GM12878 (cell line): ENCODE measurements around the gene DNAH1. TPM values are rescaled to one million over a fixed set of nuclear protein-coding genes. Genes with fewer than 3 reads are reported as not detected.
A peak's percentile ranks its signal among the peaks of the same experiment; 100 is the strongest.

ENCODE experiments used
- BRCA1 ChIP-seq: IDR thresholded peaks from 2 replicates; pipeline ENCODE4 v1.6.1; 2011; ENCODE audit warnings: low read depth, low read length, improper control_type of control experiment
- ETV6 ChIP-seq, 2 experiments: fragments of 450-650 bp in 1 of 2; IDR thresholded peaks in 1 of 2; conservative IDR thresholded peaks in 1 of 2; 2 replicates each; pipeline ENCODE4 v1.6.1; 2014; ENCODE audit warnings: antibody characterized with exemption in 1 of 2, borderline replicate concordance in 1 of 2, low read depth in 1 of 2, mild to moderate bottlenecking in 1 of 2, moderate library complexity in 1 of 2
- IRF4 ChIP-seq: IDR thresholded peaks from 2 replicates; pipeline ENCODE4 v1.6.1; 2011; ENCODE audit warnings: low read depth, low read length
- JUNB ChIP-seq: IDR thresholded peaks from 2 replicates; pipeline ENCODE4 v1.6.1; 2016; ENCODE audit warnings: antibody characterized with exemption, mild to moderate bottlenecking
- PAX8 ChIP-seq: fragments of 450-650 bp; IDR thresholded peaks from 2 replicates; pipeline ENCODE4 v1.6.1; 2017; ENCODE audit warnings: mild to moderate bottlenecking, moderate library complexity
- POU2F2 ChIP-seq: IDR thresholded peaks from 3 replicates; pipeline ENCODE4 v1.6.1; 2011; ENCODE audit warnings: low read depth, mild to moderate bottlenecking, low read length, borderline replicate concordance
- SKIL ChIP-seq: fragments of 450-650 bp; IDR thresholded peaks from 2 replicates; pipeline ENCODE4 v1.6.1; 2017; ENCODE audit warnings: mild to moderate bottlenecking, low read depth, inconsistent platforms; ENCODE audit not compliant: poor library complexity, severe bottlenecking
- TAF1 ChIP-seq: IDR thresholded peaks from 2 replicates; pipeline ENCODE4 v1.6.1; 2011; ENCODE audit warnings: mild to moderate bottlenecking, low read depth, low read length, borderline replicate concordance
- WRNIP1 ChIP-seq: IDR thresholded peaks from 2 replicates; pipeline ENCODE4 v1.6.1; 2011; ENCODE audit warnings: low read depth, low read length, improper control_type of control experiment, borderline replicate concordance
- ZNF274 ChIP-seq: IDR thresholded peaks from one replicate; pipeline ENCODE4 v1.8.0; 2011; ENCODE audit not compliant: insufficient read length, insufficient read depth
- polyA plus RNA-seq, 11 experiments: library from polyadenylated mRNA; depleted of rRNA in 4 of 11; unstranded in 6 of 11; stranded (reverse) in 5 of 11; fragments of >200 nt; fragmentation: Nextera tagmentation in 4 of 11; fragmentation: Illumina TruSeq in 1 of 11; extraction: Ambion mirVana in 4 of 11; extraction: Trizol in 1 of 11; gene quantifications; 1 replicate in 1 of 11; 2 replicates in 10 of 11; pipeline versions ENCODE4 v1.2.1 to v1.2.3, GENCODE V29; 2011 to 2016; ENCODE audit warnings: inconsistent platforms in 2 of 11, missing spikeins in 2 of 11, low read depth in 1 of 11
- total RNA-seq, 4 experiments: library from RNA; depleted of rRNA in 3 of 4; stranded (reverse); fragments of >200 nt in 3 of 4; fragmentation: Illumina TruSeq in 1 of 4; extraction: Trizol in 1 of 4; gene quantifications; 2 replicates each; pipeline versions ENCODE4 v1.2.1 to v1.2.3, GENCODE V29; 2013 to 2021
- TF ChIP-seq, protein P1 (sequence below): fragments of 450-650 bp; IDR thresholded peaks from 2 replicates; pipeline ENCODE4 v1.6.1; 2018; ENCODE audit warnings: mild to moderate bottlenecking, low read depth, moderate library complexity; ENCODE audit not compliant: partially characterized antibody
- TF ChIP-seq, protein P2 (sequence below): IDR thresholded peaks from 2 replicates; pipeline ENCODE4 v1.6.1; 2012; ENCODE audit warnings: mild to moderate bottlenecking, low read depth, low read length
- TF ChIP-seq, protein P3 (sequence below): IDR thresholded peaks from 2 replicates; pipeline ENCODE4 v1.6.1; 2011; ENCODE audit warnings: borderline replicate concordance, low read depth, mild to moderate bottlenecking, moderate library complexity, mixed read lengths, low read length; ENCODE audit not compliant: insufficient read depth; ENCODE audit errors: extremely low read length
- TF ChIP-seq, protein P4 (sequence below): IDR thresholded peaks from 2 replicates; pipeline ENCODE4 v1.6.1; 2012; ENCODE audit warnings: improper control_type of control experiment, low read depth, low read length; ENCODE audit not compliant: insufficient replicate concordance

DNAH1 gene
- total and polyA plus RNA-seq, 10 of the 15 experiments (the other 5 are each of a cell fraction or from before 2014, with no cell fraction given), result 0.31 to 5.8 (median 2.7) TPM

DNA sequence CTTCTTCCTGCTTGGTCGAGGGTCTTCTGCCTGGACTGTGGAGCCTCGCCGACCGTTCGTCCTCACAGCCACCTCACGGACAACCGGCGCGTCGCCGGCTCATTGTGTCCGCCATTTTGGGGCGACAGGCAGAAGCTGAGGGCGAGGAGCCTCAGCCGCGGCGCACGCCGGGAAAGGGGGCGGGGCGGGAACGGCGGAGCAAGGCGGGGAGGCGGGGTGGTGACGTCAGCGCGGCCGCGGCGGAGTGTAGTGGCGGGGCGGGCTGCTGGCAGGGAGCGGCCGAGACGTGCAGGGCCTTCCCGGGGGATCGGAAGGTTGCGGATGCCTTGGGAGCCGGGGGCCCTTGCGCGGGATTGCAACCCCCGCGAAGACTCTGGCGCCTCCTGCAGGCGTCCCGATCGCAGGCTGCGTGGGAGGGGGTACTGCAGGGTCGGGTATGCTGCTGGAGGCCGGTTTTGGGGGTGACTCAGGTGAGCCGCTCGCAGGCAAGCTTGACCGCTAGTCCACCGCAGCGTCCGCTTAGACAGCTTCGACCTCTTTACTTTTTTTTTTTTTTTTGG is 37.5 kb upstream of the DNAH1 start, which contains the start of gene WDR82 (continued):
- TF ChIP-seq JUNB (no peak), ETV6 (conservative IDR thresholded peaks at IDR 0.05 in 1 of 2, IDR thresholded peaks at IDR 0.05 in 1 of 2; ENCODE audit: borderline replicate concordance in 1 of 2, low read depth in 1 of 2) (no peak), IRF4 (no peak), BRCA1 (no peak), SKIL (no peak), WRNIP1 (no peak), ZNF274 (no peak), TAF1 (peak; percentile 98), POU2F2 (peak; percentile 90; the same call in 2 of the 3 replicates), PAX8 (no peak)
- TF ChIP-seq, protein P1, sequence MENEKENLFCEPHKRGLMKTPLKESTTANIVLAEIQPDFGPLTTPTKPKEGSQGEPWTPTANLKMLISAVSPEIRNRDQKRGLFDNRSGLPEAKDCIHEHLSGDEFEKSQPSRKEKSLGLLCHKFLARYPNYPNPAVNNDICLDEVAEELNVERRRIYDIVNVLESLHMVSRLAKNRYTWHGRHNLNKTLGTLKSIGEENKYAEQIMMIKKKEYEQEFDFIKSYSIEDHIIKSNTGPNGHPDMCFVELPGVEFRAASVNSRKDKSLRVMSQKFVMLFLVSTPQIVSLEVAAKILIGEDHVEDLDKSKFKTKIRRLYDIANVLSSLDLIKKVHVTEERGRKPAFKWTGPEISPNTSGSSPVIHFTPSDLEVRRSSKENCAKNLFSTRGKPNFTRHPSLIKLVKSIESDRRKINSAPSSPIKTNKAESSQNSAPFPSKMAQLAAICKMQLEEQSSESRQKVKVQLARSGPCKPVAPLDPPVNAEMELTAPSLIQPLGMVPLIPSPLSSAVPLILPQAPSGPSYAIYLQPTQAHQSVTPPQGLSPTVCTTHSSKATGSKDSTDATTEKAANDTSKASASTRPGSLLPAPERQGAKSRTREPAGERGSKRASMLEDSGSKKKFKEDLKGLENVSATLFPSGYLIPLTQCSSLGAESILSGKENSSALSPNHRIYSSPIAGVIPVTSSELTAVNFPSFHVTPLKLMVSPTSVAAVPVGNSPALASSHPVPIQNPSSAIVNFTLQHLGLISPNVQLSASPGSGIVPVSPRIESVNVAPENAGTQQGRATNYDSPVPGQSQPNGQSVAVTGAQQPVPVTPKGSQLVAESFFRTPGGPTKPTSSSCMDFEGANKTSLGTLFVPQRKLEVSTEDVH, result no peak
- TF ChIP-seq, protein P2, sequence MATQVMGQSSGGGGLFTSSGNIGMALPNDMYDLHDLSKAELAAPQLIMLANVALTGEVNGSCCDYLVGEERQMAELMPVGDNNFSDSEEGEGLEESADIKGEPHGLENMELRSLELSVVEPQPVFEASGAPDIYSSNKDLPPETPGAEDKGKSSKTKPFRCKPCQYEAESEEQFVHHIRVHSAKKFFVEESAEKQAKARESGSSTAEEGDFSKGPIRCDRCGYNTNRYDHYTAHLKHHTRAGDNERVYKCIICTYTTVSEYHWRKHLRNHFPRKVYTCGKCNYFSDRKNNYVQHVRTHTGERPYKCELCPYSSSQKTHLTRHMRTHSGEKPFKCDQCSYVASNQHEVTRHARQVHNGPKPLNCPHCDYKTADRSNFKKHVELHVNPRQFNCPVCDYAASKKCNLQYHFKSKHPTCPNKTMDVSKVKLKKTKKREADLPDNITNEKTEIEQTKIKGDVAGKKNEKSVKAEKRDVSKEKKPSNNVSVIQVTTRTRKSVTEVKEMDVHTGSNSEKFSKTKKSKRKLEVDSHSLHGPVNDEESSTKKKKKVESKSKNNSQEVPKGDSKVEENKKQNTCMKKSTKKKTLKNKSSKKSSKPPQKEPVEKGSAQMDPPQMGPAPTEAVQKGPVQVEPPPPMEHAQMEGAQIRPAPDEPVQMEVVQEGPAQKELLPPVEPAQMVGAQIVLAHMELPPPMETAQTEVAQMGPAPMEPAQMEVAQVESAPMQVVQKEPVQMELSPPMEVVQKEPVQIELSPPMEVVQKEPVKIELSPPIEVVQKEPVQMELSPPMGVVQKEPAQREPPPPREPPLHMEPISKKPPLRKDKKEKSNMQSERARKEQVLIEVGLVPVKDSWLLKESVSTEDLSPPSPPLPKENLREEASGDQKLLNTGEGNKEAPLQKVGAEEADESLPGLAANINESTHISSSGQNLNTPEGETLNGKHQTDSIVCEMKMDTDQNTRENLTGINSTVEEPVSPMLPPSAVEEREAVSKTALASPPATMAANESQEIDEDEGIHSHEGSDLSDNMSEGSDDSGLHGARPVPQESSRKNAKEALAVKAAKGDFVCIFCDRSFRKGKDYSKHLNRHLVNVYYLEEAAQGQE, result no peak
- TF ChIP-seq, protein P3, sequence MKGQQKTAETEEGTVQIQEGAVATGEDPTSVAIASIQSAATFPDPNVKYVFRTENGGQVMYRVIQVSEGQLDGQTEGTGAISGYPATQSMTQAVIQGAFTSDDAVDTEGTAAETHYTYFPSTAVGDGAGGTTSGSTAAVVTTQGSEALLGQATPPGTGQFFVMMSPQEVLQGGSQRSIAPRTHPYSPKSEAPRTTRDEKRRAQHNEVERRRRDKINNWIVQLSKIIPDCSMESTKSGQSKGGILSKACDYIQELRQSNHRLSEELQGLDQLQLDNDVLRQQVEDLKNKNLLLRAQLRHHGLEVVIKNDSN, result no peak
- TF ChIP-seq, protein P4, sequence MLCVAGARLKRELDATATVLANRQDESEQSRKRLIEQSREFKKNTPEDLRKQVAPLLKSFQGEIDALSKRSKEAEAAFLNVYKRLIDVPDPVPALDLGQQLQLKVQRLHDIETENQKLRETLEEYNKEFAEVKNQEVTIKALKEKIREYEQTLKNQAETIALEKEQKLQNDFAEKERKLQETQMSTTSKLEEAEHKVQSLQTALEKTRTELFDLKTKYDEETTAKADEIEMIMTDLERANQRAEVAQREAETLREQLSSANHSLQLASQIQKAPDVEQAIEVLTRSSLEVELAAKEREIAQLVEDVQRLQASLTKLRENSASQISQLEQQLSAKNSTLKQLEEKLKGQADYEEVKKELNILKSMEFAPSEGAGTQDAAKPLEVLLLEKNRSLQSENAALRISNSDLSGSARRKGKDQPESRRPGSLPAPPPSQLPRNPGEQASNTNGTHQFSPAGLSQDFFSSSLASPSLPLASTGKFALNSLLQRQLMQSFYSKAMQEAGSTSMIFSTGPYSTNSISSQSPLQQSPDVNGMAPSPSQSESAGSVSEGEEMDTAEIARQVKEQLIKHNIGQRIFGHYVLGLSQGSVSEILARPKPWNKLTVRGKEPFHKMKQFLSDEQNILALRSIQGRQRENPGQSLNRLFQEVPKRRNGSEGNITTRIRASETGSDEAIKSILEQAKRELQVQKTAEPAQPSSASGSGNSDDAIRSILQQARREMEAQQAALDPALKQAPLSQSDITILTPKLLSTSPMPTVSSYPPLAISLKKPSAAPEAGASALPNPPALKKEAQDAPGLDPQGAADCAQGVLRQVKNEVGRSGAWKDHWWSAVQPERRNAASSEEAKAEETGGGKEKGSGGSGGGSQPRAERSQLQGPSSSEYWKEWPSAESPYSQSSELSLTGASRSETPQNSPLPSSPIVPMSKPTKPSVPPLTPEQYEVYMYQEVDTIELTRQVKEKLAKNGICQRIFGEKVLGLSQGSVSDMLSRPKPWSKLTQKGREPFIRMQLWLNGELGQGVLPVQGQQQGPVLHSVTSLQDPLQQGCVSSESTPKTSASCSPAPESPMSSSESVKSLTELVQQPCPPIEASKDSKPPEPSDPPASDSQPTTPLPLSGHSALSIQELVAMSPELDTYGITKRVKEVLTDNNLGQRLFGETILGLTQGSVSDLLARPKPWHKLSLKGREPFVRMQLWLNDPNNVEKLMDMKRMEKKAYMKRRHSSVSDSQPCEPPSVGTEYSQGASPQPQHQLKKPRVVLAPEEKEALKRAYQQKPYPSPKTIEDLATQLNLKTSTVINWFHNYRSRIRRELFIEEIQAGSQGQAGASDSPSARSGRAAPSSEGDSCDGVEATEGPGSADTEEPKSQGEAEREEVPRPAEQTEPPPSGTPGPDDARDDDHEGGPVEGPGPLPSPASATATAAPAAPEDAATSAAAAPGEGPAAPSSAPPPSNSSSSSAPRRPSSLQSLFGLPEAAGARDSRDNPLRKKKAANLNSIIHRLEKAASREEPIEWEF, result no peak
